Cardiac septum (tissue), 1 donor: ENCODE results near the gene ABHD13. TPM values are rescaled to one million over a fixed set of nuclear protein-coding genes. Genes with fewer than 3 reads are reported as not detected.
"Not testable (repeated sequence)": the region's sequence is repeated elsewhere in the genome, so short reads cannot be mapped to it uniquely, and the experiment has no call there.

Experiments used
- DNase-seq: peaks from one replicate; pipeline ENCODE4 v3.0.0-alpha.2; 2020; ENCODE audit warnings: low spot score
- intact Hi-C: fragments of 100-400 bp; cut with DNase I; formaldehyde crosslinking; loops from one replicate; pipeline ENCODE4 v1.14.0; 2022
- total RNA-seq: library from RNA; stranded (reverse); fragmentation: NEBNext Ultra II Directional; extraction: Animal tissue kit (Norgen Biotek cat#: 25700); gene quantifications from one replicate; pipeline ENCODE4 v1.2.1, GENCODE V29; 2021
- donor health status: DM: no; HTN: no; CAD: no.

ABHD13 gene
- total RNA-seq, 1 donor from 2014 or later, result 5.5 TPM

- intact Hi-C loops, result no loop called here
- DNase-seq, result no peak
These were observed 1.8 kb downstream of the ABHD13 start for GRCh38 chr13:108220041-108220440.

DNA sequence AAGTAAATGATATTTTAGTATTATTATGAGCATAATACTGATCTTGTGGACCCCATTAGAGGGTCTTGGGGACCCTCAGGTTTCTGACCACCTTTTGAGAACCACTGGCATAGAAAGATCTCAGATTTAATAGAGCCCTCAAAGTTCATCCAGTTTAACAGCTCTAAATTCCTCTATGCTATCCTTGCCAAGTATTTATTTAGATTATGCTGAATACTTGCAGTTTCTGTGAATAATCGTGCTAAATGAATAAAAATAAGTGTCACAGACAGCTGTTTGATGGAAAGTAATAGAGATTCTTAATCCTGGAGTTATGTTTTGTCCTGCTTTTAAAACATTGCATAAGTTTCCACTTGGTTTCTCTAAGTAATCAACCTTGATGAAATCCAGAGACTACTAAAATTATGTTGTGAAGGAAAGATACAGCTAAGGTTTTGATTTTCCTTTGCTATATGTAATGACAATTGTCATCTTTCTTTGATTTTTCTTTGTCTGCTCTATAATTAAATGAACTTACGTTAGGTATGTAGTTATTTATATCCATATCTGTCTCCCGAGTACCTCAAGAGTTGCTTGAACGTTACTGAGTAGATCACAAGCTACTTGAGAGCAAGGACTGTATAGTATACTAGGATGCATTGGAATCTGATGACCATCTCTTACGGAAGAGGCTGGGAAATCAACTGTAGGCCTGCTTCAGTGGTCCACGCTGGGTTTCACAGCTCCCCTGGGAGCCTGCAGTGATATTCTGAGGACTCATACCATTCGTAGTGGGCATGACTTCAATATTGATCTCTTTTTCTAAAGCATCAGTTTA is 5.7 kb downstream of the ABHD13 start:
- intact Hi-C loops, result no loop called here
- DNase-seq, result no peak

GRCh38 chr13:108225440-108225839 is 7.2 kb downstream of the ABHD13 start:
- intact Hi-C loops, result no loop called here
- DNase-seq, result no peak

DNA sequence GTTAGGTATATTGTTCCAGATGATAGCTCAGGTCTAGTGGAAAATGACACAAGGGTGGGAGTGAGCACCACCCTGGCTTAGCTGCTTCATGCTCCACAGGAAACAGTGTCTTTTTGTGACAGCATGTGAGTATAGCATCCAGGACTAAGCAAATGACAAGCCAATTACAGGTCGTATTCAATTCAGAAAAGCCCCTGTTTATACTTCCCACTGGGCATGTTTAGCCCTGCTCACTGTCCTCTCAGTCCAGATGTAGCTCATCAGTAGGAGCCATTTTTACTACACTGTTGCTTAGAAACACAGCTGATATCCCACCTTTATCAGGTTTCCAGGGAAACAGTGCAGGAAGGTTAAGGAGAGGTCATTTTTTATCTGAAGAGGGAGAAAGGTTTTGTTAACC is 8.0 kb downstream of the ABHD13 start:
- no peak for DNase-seq
- intact Hi-C loops, result no loop called here

- intact Hi-C loops, result no loop called here
- DNase-seq, result no peak
These were observed 9.6 kb downstream of the ABHD13 start for GRCh38 chr13:108227651-108228272.

GRCh38 chr13:108230377-108230776 is 12.2 kb downstream of the ABHD13 start:
- intact Hi-C loops, result no loop called here

DNA sequence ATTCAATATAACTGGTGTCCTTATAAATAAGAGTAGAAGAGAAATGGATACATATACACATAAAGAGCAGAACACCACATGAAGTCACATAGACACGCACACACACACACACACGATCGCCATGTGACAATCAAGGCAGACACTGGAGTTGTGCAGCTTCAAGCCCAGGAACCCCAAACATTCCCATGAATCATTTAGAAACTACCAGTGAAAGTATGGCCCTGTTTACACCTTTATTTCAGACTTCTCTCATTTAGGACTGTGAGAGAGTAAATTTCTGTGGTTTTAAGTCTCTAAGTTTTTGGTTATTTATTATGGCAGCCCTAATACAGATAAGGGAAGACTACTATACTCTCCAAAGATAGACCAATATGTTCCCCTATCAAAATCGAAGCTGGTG is 31.0 kb downstream of the ABHD13 start:
- DNase-seq, result no peak
- intact Hi-C loops, result no loop called here

More at GRCh38 chr13:108230377-108230776, 12.2 kb downstream of the ABHD13 start:
- no peak for DNase-seq

DNA sequence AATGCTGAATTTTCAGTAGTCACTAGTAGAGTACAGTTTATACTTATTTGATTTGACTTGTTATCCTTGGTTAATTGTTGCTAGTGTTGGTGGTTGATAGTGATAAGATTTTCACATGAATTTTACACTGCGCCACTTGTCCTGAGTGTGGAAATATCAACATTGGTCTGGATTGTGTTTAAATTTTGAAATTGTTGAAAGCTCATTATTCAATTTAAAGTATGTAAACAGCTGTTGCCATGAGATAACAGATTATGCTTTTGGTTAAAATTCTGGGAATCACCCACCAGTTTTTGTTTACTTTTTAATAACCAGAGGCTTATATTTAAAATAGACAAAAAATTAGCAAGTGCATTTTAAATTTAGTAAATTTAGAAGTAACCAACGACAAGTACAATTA is 39.1 kb downstream of the ABHD13 start:
- intact Hi-C loops, result no loop called here
- DNase-seq, result no peak

DNA sequence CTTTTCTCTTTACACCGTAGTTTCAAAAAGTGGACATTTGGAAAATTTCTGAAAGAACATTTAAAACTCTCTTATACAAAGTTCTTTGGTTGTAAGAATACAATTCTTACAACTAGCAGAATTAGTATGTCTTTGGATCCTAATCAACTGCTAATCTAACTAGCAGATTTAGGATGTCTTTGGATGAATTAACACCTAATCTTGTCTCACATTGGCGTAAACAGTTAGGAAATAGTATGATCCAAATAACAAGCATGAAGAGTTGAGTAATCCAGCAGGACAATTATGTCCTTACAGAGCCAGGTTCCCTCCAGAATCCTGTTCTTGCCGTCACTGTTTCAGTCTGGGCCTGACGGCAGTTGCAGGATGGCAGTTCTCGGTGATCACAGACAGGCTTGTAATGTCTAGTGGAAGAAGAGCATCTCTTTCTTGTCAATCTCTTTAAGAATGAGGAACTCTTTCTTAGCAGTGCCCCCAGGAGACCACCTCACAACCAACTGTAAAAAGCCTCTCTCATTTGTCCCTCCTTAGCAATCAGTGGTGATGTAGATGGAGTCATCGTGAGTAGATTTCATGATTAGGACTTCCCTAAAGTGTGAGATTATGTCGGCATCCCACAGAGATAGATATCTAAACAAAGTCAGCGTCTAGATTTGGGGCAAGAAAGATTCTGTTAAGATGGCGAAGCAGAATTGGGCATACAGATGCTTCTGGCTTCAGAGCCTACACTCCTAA is 45.6 kb downstream of the ABHD13 start:
- intact Hi-C loops, result no loop called here
- DNase-seq, result no peak

DNA sequence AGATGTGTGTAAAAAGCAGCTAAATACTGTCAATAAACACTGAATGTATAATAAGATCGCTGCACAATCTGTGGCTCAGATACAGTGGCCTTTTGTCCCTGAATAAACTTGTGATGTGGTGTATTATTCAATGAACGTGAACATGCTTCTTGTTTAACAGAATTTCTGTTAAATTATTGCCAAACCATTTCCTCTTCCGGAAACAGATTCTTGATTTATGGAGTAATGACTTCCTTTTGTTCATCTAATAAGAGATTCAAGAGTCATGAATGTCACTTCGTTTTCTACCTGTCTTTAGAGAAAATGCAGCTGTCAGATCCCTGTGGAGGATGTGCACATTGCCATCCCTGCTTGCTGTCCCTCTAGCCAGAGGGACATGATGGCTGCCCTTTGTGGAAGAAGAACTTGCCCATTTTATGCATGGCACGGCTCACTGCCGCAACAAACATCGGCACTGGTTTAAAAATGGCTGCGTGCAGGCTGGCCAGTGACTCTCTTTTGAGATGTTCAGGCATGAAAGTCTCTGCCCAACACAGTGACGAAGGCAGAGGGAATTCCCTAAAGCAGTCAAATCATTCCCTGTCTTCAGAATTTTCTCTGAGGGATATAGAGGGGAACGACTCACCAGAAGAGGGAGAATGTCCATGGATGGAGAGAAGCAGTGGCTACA is 48.3 kb downstream of the ABHD13 start:
- no peak for DNase-seq

DNA sequence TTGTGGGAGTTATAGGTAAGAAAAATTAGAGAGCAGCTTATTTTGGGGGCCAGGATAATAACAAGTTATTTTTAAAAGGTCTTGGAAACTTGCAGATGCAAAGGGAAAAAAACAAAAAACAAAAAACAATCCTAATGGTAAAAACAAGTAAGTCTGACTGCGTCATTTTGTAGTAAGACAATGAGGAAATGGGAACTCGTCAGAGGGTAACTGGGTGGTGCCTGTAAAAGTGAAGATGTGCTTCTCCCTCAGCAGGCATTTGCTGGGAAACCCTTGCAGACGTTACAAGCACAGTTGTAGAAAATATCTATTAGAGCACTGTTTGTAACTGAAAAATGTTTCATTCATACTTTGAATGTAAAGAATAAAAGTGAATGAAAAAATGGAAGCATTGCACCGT is 49.2 kb downstream of the ABHD13 start:
- DNase-seq, result no peak
- intact Hi-C loops, result no loop called here

More for the DNA sequence above, 48.3 kb downstream of the ABHD13 start:
- intact Hi-C loops, result no loop called here

- intact Hi-C loops, DNase-seq: not testable (repeated sequence)
These were observed 49.7 kb downstream of the ABHD13 start for GRCh38 chr13:108267855-108268254.

- intact Hi-C loops, result no loop called here
- DNase-seq, result no peak
These were observed 50.4 kb downstream of the ABHD13 start for GRCh38 chr13:108268466-108269112.

DNA sequence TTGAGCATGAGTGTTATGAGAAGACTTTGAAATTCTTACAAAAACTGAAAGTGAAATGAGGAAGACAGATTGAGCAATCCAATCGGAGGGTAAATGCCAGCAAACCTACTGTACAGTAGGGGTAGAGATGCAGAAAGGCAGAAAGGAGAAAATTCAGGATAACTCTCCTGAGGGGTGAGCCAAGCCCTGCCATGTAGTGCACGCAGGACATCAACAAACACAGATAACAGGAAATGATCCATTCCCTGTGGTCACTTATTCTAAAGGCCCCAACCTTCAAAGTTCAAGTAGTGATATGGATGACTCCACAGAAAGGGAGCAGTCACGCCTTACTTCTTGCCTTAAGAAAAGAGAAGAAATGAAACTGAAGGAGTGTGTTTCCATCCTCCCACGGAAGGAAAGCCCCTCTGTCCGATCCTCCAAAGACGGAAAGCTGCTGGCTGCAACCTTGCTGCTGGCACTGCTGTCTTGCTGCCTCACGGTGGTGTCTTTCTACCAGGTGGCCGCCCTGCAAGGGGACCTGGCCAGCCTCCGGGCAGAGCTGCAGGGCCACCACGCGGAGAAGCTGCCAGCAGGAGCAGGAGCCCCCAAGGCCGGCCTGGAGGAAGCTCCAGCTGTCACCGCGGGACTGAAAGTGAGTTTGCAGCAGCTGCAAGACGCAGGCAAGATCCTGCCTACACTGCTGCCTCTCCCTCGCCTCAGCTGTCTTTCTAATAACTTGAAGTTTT is 51.6 kb downstream of the ABHD13 start, which contains the start of gene TNFSF13B:
Gene TNFSF13B, plus strand, starts transcription at position 118 of the 728 bp plus-strand sequence. Its CDS starts 178 bp downstream, at position 296.
- peak; percentile 85 for DNase-seq
- intact Hi-C loops, result no loop called here

- intact Hi-C loops, result no loop called here
- DNase-seq, result no peak
These were observed 52.2 kb downstream of the ABHD13 start for GRCh38 chr13:108270442-108270841.

GRCh38 chr13:108272333-108272732 is 54.1 kb downstream of the ABHD13 start:
- intact Hi-C loops, result no loop called here
- DNase-seq, result no peak

DNA sequence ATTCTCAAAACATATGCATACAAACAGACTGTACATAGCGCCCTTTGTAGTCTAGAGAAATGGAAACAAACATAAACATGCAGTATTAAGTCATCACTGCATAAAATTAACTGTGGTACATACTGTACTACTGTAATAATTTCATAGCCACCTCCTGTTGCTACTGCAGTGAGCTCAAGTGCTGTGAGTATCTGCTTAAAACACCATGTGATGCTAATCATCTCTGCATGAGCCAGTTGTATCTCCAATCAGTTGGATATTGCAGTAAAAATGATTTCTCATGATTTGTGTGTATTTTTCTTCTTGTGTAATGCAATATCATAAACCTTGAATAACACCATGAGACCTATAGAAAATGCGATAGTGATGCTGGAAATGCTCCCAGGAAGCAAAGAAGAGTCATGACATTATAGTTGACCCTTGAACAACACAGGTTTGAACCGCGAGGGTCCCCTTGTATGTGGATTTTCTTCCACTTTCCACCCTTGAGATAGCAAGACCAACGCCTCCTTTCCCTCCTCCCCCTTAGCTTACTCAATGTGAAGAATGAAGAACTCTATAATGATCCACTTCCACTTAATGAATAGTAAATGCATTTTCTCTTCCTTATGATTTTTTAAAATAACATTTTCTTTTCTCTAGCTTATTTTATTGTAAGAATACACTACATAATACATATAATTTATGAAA is 55.4 kb downstream of the ABHD13 start:
- no peak for DNase-seq
- intact Hi-C loops, result no loop called here

DNA sequence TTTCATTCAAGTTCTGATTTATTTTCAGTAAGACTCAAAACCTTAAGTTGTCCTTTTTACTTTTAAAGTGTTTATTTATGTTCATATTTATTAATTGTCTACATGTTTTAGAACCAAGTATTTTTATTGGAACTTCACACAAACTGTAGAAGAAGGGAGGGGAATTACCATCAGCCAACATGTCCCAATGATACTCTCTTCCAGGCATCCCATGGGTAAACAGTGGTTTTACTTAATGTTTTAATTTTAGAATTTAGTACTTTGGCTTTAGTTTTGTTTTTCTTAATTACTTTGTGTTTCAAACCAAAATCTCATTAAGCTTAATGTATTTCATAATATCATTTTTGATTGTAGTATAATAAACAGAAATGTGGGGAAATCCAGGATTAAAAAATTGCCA is 56.5 kb downstream of the ABHD13 start:
- intact Hi-C loops, result no loop called here

More for the DNA sequence above, 56.5 kb downstream of the ABHD13 start:
- DNase-seq, result no peak
